Natural killer cell (primary cell): ENCODE results near the gene C1orf159. TPM values are rescaled to one million over a fixed set of nuclear protein-coding genes. Genes with fewer than 3 reads are reported as not detected.

Experiments
- ATAC-seq, 3 donors: fragments of 150-1000 bp in 2 of 3; fragments of 200-7000 bp in 1 of 3; cut with Tn5 transposase; 1 replicate in 1 of 3; 2 replicates in 2 of 3; pipeline ENCODE4 v1.10.0; 2021; ENCODE audit warnings: mild to moderate bottlenecking in 2 of 3, moderate library complexity in 2 of 3
- DNase-seq, 2 donors: peaks; one replicate each; pipeline versions ENCODE4 v3.0.0 to v3.0.0-alpha.2; 2013 to 2021; ENCODE audit warnings: mixed read lengths in 1 of 2
- H3K27ac ChIP-seq: one replicate; pipeline ENCODE4 v1.5.1; 2013; ENCODE audit warnings: mild to moderate bottlenecking, low read length
- H3K27me3 ChIP-seq: one replicate; pipeline ENCODE4 v1.6.1; 2013; ENCODE audit warnings: low read length; ENCODE audit not compliant: control insufficient read depth, insufficient read depth
- H3K36me3 ChIP-seq: one replicate; pipeline ENCODE4 v1.6.1; 2013; ENCODE audit warnings: low read length; ENCODE audit not compliant: control insufficient read depth, insufficient read depth
- H3K4me1 ChIP-seq: one replicate; pipeline ENCODE4 v1.6.1; 2013; ENCODE audit warnings: low read length; ENCODE audit not compliant: control insufficient read depth, insufficient read depth
- H3K4me3 ChIP-seq: one replicate; pipeline ENCODE4 v1.5.1; 2013; ENCODE audit warnings: low read length
- H3K9me3 ChIP-seq: one replicate; pipeline ENCODE4 v1.6.1; 2013; ENCODE audit warnings: low read length; ENCODE audit not compliant: control insufficient read depth, insufficient read depth
- H3K27ac Mint-ChIP-seq, 2 donors: one replicate each; pipeline ENCODE4 v1.8.0; 2022; ENCODE audit warnings: mild to moderate bottlenecking in 2 of 2, mixed read lengths in 2 of 2, moderate library complexity in 1 of 2
- H3K27me3 Mint-ChIP-seq, 2 donors: one replicate each; pipeline ENCODE4 v1.8.0; 2022; ENCODE audit warnings: low read depth in 2 of 2, mixed read lengths in 2 of 2
- H3K36me3 Mint-ChIP-seq: one replicate; pipeline ENCODE4 v1.8.0; 2022; ENCODE audit warnings: mixed read lengths
- H3K4me1 Mint-ChIP-seq, 2 donors: one replicate each; pipeline ENCODE4 v1.8.0; 2022; ENCODE audit warnings: mixed read lengths in 2 of 2
- H3K4me3 Mint-ChIP-seq: one replicate; pipeline ENCODE4 v1.8.0; 2022; ENCODE audit warnings: mild to moderate bottlenecking, moderate library complexity, mixed read lengths
- H3K9me3 Mint-ChIP-seq, 2 donors: one replicate each; pipeline ENCODE4 v1.8.0; 2022; ENCODE audit warnings: mixed read lengths in 2 of 2
- WGBS: methylation state at CpG from one replicate; pipeline ENCODE4 v1.1.7; 2013; ENCODE audit warnings: missing lambda C conversion rate; ENCODE audit not compliant: insufficient coverage; 5-methylcytosine and 5-hydroxymethylcytosine counted together
- intact Hi-C: fragments of 100-400 bp; cut with micrococcal nuclease; formaldehyde crosslinking; loops from one replicate; pipeline ENCODE4 v1.14.2; 2022
- total RNA-seq, 4 donors: library from RNA; stranded (reverse); fragments of 120-200 nt in 1 of 4; gene quantifications; one replicate each; pipeline versions ENCODE4 v1.2.3 to v1.2.4, GENCODE V29; 2013 to 2022
- TF ChIP-seq, protein P1 (sequence below): fragments of 200-600 bp; IDR thresholded peaks from one replicate; pipeline ENCODE4 v1.8.0; 2022; ENCODE audit warnings: antibody characterized with exemption

C1orf159 gene
- total RNA-seq, 3 donors from 2014 or later (not counting 1 experiment from before 2014, with no cell fraction given), result 19.6 to 25.1 (median 21.5) TPM

DNA sequence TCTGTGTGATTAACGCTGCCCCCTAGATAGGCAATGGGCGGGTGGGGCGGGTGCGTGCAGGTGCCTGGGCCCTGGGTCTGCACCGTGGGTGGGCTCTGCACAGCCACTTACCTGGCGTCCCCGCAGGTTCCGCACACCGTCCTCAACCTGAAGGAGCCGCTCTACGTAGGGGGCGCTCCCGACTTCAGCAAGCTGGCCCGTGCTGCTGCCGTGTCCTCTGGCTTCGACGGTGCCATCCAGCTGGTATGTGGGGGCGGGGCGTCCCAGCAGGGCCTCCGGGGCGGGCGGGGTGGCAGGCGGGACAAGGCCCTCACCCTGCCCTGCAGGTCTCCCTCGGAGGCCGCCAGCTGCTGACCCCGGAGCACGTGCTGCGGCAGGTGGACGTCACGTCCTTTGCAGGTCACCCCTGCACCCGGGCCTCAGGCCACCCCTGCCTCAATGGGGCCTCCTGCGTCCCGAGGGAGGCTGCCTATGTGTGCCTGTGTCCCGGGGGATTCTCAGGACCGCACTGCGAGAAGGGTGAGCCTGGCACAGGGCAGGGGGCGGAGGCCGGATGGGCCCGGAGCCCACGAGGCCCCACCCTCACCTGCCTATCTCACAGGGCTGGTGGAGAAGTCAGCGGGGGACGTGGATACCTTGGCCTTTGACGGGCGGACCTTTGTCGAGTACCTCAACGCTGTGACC, 64.6 kb downstream of the C1orf159 start:
- H3K36me3 Mint-ChIP-seq, result no peaks in the 10 kb centered on the region
- no peak overlapping the region for H3K4me3 Mint-ChIP-seq
- no peaks in the 10 kb centered on the region for H3K36me3 ChIP-seq
- H3K27ac ChIP-seq, result no peak overlapping the region
- no peaks in the 10 kb centered on the region for H3K27me3 Mint-ChIP-seq
- WGBS, result 94% methylated on average over 46 of the region's 46 CpGs
- no peak overlapping the region for H3K4me3 ChIP-seq
- DNase-seq (no peak), ATAC-seq (no peak)
- no peaks in the 10 kb centered on the region for H3K4me1 ChIP-seq
- intact Hi-C loops, result no loop called here
- H3K27ac Mint-ChIP-seq, result no peak overlapping the region
- H3K4me1 Mint-ChIP-seq, result no peaks in the 10 kb centered on the region
- no peaks in the 10 kb centered on the region for H3K27me3 ChIP-seq
- no peaks in the 10 kb centered on the region for H3K9me3 ChIP-seq
- TF ChIP-seq, protein P1, sequence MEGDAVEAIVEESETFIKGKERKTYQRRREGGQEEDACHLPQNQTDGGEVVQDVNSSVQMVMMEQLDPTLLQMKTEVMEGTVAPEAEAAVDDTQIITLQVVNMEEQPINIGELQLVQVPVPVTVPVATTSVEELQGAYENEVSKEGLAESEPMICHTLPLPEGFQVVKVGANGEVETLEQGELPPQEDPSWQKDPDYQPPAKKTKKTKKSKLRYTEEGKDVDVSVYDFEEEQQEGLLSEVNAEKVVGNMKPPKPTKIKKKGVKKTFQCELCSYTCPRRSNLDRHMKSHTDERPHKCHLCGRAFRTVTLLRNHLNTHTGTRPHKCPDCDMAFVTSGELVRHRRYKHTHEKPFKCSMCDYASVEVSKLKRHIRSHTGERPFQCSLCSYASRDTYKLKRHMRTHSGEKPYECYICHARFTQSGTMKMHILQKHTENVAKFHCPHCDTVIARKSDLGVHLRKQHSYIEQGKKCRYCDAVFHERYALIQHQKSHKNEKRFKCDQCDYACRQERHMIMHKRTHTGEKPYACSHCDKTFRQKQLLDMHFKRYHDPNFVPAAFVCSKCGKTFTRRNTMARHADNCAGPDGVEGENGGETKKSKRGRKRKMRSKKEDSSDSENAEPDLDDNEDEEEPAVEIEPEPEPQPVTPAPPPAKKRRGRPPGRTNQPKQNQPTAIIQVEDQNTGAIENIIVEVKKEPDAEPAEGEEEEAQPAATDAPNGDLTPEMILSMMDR, result no peak
- no peaks in the 10 kb centered on the region for H3K9me3 Mint-ChIP-seq

DNA sequence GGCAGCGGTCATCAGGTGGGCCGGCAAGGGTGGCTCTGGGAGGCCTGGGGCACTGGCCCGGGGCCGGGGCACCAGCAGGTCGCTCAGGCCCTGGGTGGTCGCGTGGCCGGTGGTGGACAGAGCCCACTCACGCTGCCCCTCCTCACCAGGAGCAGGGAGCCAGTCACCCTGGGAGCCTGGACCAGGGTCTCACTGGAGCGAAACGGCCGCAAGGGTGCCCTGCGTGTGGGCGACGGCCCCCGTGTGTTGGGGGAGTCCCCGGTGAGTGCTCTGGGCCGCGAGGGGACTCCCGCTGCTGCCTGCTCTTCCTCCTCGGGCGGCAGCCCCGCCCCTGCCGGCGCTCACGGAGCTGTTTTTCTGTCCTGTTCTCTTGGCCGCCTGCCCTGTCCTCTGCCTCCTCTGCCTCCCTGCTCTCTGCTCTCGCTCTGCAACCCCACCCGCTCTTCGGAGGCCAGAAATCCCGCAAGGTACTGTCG, 65.3 kb downstream of the C1orf159 start:
- Histone ChIP-seq H3K4me3 (no peak overlapping the region), H3K27ac (no peak overlapping the region), H3K9me3 (no peaks in the 10 kb centered on the region), H3K27me3 (no peaks in the 10 kb centered on the region), H3K4me1 (no peaks in the 10 kb centered on the region), H3K36me3 (no peaks in the 10 kb centered on the region)
- TF ChIP-seq, protein P1, result no peak
- H3K4me3 Mint-ChIP-seq, result no peak overlapping the region
- H3K4me1 Mint-ChIP-seq, result no peaks in the 10 kb centered on the region
- no peaks in the 10 kb centered on the region for H3K36me3 Mint-ChIP-seq
- H3K27me3 Mint-ChIP-seq, result no peaks in the 10 kb centered on the region
- H3K27ac Mint-ChIP-seq, result no peak overlapping the region
- 89% methylated on average over 32 of the region's 32 CpGs for WGBS
- DNase-seq, result no peak
- intact Hi-C loops, result no loop called here
- ATAC-seq, result no peak
- no peaks in the 10 kb centered on the region for H3K9me3 Mint-ChIP-seq

DNA sequence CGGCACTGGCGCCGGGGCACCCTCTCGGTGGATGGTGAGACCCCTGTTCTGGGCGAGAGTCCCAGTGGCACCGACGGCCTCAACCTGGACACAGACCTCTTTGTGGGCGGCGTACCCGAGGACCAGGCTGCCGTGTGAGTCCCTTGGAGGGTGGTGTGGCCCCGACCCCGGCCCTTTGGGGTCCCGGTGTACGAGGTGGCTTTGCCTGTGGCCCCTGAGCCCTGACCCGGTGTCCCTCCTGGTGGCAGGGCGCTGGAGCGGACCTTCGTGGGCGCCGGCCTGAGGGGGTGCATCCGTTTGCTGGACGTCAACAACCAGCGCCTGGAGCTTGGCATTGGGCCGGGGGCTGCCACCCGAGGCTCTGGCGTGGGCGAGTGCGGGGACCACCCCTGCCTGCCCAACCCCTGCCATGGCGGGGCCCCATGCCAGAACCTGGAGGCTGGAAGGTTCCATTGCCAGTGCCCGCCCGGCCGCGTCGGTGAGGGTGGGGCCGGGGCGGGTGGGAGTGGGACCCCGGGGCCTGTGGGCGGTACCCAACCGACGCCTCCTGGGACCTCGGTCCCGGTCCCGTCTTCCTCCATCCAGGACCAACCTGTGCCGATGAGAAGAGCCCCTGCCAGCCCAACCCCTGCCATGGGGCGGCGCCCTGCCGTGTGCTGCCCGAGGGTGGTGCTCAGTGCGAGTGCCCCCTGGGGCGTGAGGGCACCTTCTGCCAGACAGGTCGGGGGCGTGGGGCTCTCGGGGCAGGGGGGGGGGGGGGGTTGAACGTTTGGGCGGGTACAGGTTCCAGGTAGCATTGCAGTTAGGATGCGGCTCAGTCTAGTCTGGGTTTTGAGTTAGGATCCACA, 66.3 kb downstream of the C1orf159 start:
- H3K27ac Mint-ChIP-seq, result no peak overlapping the region
- no peak overlapping the region for H3K4me3 Mint-ChIP-seq
- intact Hi-C loops, result no loop called here
- no peaks in the 10 kb centered on the region for H3K27me3 Mint-ChIP-seq
- no peak for DNase-seq
- no peak overlapping the region for H3K4me3 ChIP-seq
- H3K9me3 Mint-ChIP-seq, result no peaks in the 10 kb centered on the region
- no peaks in the 10 kb centered on the region for H3K4me1 Mint-ChIP-seq
- H3K36me3 Mint-ChIP-seq, result no peaks in the 10 kb centered on the region
- no peaks in the 10 kb centered on the region for H3K36me3 ChIP-seq
- no peak for ATAC-seq
- no peaks in the 10 kb centered on the region for H3K9me3 ChIP-seq
- 92% methylated on average over 57 of the region's 57 CpGs for WGBS
- TF ChIP-seq, protein P1, result no peak
- no peaks in the 10 kb centered on the region for H3K27me3 ChIP-seq
- no peaks in the 10 kb centered on the region for H3K4me1 ChIP-seq
- H3K27ac ChIP-seq, result no peak overlapping the region
